Activated naive CD4-positive, alpha-beta T cell treated with anti-CD3 and anti-CD28 coated beads, Interleukin-2, amount 10 ng/mL, durations not matched to agents 5 hours and 36 hours (primary cell): ENCODE data around the gene IL17F. TPM values are rescaled to one million over a fixed set of nuclear protein-coding genes. Genes with fewer than 3 reads are reported as not detected.

Experiments
- total RNA-seq, 2 experiments: library from RNA; stranded (reverse); gene quantifications; one replicate each; pipeline ENCODE4 v1.2.3, GENCODE V29; 2021

The IL17F gene
- under 1 TPM in 1 of 2 experiments, not detected in 1; 0.65 TPM for total RNA-seq

GRCh38 chr6:52244400-52244799 lies at the start of gene IL17F:
IL17F (minus strand) TSS chr6:52244500; CDS start chr6:52244429, 71 bp downstream.

GRCh38 chr6:52284460-52285176 lies 40.3 kb upstream of the IL17F start, which contains the start of gene MCM3:
MCM3 (minus strand) TSS chr6:52284742; CDS start chr6:52284674, 68 bp downstream.

Other genes with a start within 250 kb of the IL17F start
- not detected for gene PKHD1, start 156.9 kb downstream of the IL17F start, total RNA-seq
- gene IL17A, start 58.1 kb downstream of the IL17F start, total RNA-seq: not detected
- 100 to 1,000 TPM; 126 TPM for gene MCM3, start 40.2 kb upstream of the IL17F start, total RNA-seq
- 10 to 100 TPM; 21.0 to 21.6 TPM for gene PAQR8, start 117.7 kb upstream of the IL17F start, total RNA-seq
- 1 to 10 TPM; 1.1 to 1.4 TPM for gene EFHC1, start 175.8 kb upstream of the IL17F start, total RNA-seq